Measurements from ENCODE around the gene KRTAP10-1. TPM values are rescaled to one million over a fixed set of nuclear protein-coding genes. Genes with fewer than 3 reads are reported as not detected.

Gene KRTAP10-1
- total and polyA plus RNA-seq, 2 of the 8 experiments (the other 6 are each of a cell fraction or from before 2014, with no cell fraction given), result 0.08 TPM; not detected in 1

- H3K79me1 ChIP-seq (ENCODE audit: low read depth, low read length), result no peaks in the 10 kb centered on the region
- no peak overlapping the region for H2AFZ ChIP-seq (ENCODE audit: low read length)
- no peaks in the 10 kb centered on the region; the same call in 1 of the 2 replicates for H3K23me2 ChIP-seq (ENCODE audit: low read depth, low read length)
- H4K8ac ChIP-seq (ENCODE audit: extremely low read depth, insufficient read depth, low read length), result no peak overlapping the region; the same call in 1 of the 2 replicates
- 90% methylated on average over 37 of the region's 40 CpGs; no CpG with 5 or more reads in 1 of the 2 experiments for WGBS, 2 experiments (ENCODE audit: extremely low coverage in 1 of 2, insufficient coverage in 1 of 2, insufficient read length in 1 of 2, insufficient replicate concordance in 2 of 2, low coverage in 1 of 2, low lambda C conversion rate in 2 of 2, missing lambda C conversion rate in 1 of 2)
- H4K91ac ChIP-seq (replicated peaks; ENCODE audit: insufficient read length, low read length), result no peak overlapping the region
- H3K27ac ChIP-seq (ENCODE audit: low read depth, low read length), result no peak overlapping the region
- H2AK5ac ChIP-seq (ENCODE audit: low read depth, low read length), result no peak overlapping the region
- peaks cover 7 to 13% of the 10 kb centered on the region in 2 experiments; a peak in 3 of 4 replicates for H3K9me3 ChIP-seq (ENCODE audit: insufficient read depth in 2 of 2, low read depth in 1 of 2, low read length in 1 of 2)
- no peak overlapping the region for H2BK15ac ChIP-seq (ENCODE audit: low read length)
- H3K18ac ChIP-seq (ENCODE audit: extremely low read depth, low read length), result no peak overlapping the region
- peaks cover 0 to 11% (median 0%) of the 10 kb centered on the region in 4 experiments; a peak in 1 of 7 replicates for H3K4me1 ChIP-seq (replicated peaks in 1 of 4; ENCODE audit: control insufficient read depth in 3 of 4, insufficient read depth in 4 of 4, low read length in 3 of 4)
- H3K9ac ChIP-seq (replicated peaks in 1 of 4; ENCODE audit: extremely low read depth in 1 of 4, low read depth in 3 of 4, low read length in 3 of 4), result no peak overlapping the region
- no peak overlapping the region for H2BK12ac ChIP-seq (ENCODE audit: low read depth, low read length)
- H3K4me3 ChIP-seq (ENCODE audit: extremely low read depth in 1 of 4, insufficient read depth in 2 of 4, low read depth in 3 of 4, low read length in 4 of 4), result no peak overlapping the region
- ChIA-PET POLR2A (ENCODE audit: partially characterized antibody) (interaction anchor here (0.9 to 1.1 kb wide), 2 partner anchors 11 to 22 kb away, joined by 3 to 4 read pairs; no protein-coding TSS in a partner anchor), CTCF (ENCODE audit: partially characterized antibody) (interaction anchor here (0.9 to 1.7 kb wide), 4 partner anchors 19 to 222 kb away, joined by 3 to 4 read pairs (median 3); no protein-coding TSS in a partner anchor)
- H3K36me3 ChIP-seq (ENCODE audit: control insufficient read depth in 2 of 4, insufficient read depth in 4 of 4, low read length in 3 of 4), result no peaks in the 10 kb centered on the region
- TF ChIP-seq CHD1 (IDR thresholded peaks at IDR 0.05; ENCODE audit: low read depth, low read length) (no peak), RXRA (IDR thresholded peaks at IDR 0.05; ENCODE audit: insufficient read depth, low read depth, low read length) (no peak), ASH2L (IDR thresholded peaks at IDR 0.05; ENCODE audit: low read length) (no peak), GTF2F1 (IDR thresholded peaks at IDR 0.05; ENCODE audit: borderline replicate concordance, low read depth, low read length) (no peak), RBBP5 (IDR thresholded peaks at IDR 0.05; ENCODE audit: borderline replicate concordance, low read depth, low read length) (no peak), TCF12 (IDR thresholded peaks at IDR 0.05; ENCODE audit: low read depth, low read length) (no peak), POLR2A (IDR thresholded peaks at IDR 0.05; ENCODE audit: control extremely low read depth in 1 of 2, low read depth in 2 of 2, low read length in 2 of 2) (no peak), SAP30 (IDR thresholded peaks at IDR 0.05; ENCODE audit: insufficient read depth, insufficient replicate concordance, low read length) (no peak)
- DNase-seq (ENCODE audit: low read depth in 1 of 2, low spot score in 2 of 2), result no peak
- no peak overlapping the region for H2BK20ac ChIP-seq (ENCODE audit: low read length)
- H3K4me2 ChIP-seq (ENCODE audit: insufficient read depth in 1 of 2, low read depth in 2 of 2, low read length in 2 of 2), result no peak overlapping the region
- H2BK120ac ChIP-seq (replicated peaks; ENCODE audit: low read depth, low read length), result no peak overlapping the region
- no peak overlapping the region for H3K4ac ChIP-seq (replicated peaks; ENCODE audit: insufficient read length, low read depth, low read length)
- no peaks in the 10 kb centered on the region for H4K20me1 ChIP-seq (replicated peaks in 1 of 2; ENCODE audit: control insufficient read depth in 1 of 2, insufficient read depth in 2 of 2, low read length in 2 of 2)
- H3K27me3 ChIP-seq (replicated peaks in 1 of 4; ENCODE audit: control insufficient read depth in 3 of 4, extremely low read depth in 1 of 4, insufficient read depth in 3 of 4, low read length in 3 of 4), result no peaks in the 10 kb centered on the region; a peak in 1 of 7 replicates
- H3K56ac ChIP-seq (replicated peaks; ENCODE audit: insufficient read length, low read depth, low read length), result no peak overlapping the region
- no peak overlapping the region for H4K5ac ChIP-seq (ENCODE audit: insufficient read length, low read depth, low read length)
- no peak for FAIRE-seq
- H2BK5ac ChIP-seq (ENCODE audit: low read depth, low read length), result no peak overlapping the region
- H3K79me2 ChIP-seq (ENCODE audit: control insufficient read depth in 1 of 2, insufficient read depth in 2 of 2, low read length in 2 of 2), result no peaks in the 10 kb centered on the region
- no peak overlapping the region for H3K23ac ChIP-seq (ENCODE audit: insufficient read length)
- no peak overlapping the region for H3K14ac ChIP-seq (ENCODE audit: insufficient read length)
Measured at GRCh38 chr21:44571844-44572782, 32.1 kb upstream of the KRTAP10-1 start.

Data from H1 (cell line).